Peyer's patch (tissue), 4 donors: ENCODE measurements around the gene STT3B. TPM values are rescaled to one million over a fixed set of nuclear protein-coding genes. Genes with fewer than 3 reads are reported as not detected.

ENCODE experiments used
- DNase-seq, 3 donors: peaks; one replicate each; pipeline ENCODE4 v3.0.0-alpha.2; 2017 to 2019
- H3K27ac ChIP-seq, 4 donors: fragments of 200-600 bp; sonication (generic); one replicate each; pipeline ENCODE4 v1.5.1; 2016 to 2019
- H3K27me3 ChIP-seq, 2 donors: fragments of 200-600 bp; sonication (generic); one replicate each; pipeline ENCODE4 v1.5.1; 2019
- H3K36me3 ChIP-seq, 3 donors: fragments of 200-600 bp; sonication (generic); one replicate each; pipeline ENCODE4 v1.5.1; 2016 to 2019
- H3K4me1 ChIP-seq, 4 donors: fragments of 200-600 bp; sonication (generic); one replicate each; pipeline ENCODE4 v1.5.1; 2016 to 2019
- H3K4me3 ChIP-seq, 4 donors: fragments of 200-600 bp; sonication (generic); 1 replicate in 3 of 4; 2 replicates in 1 of 4; pipeline ENCODE4 v1.5.1; 2016 to 2019; ENCODE audit warnings: mild to moderate bottlenecking in 1 of 4
- H3K9me3 ChIP-seq, 4 donors: fragments of 200-600 bp; sonication (generic); one replicate each; pipeline ENCODE4 v1.5.1; 2016 to 2019; ENCODE audit warnings: mild to moderate bottlenecking in 1 of 4
- POLR2A ChIP-seq, 2 donors: fragments of 450-650 bp; IDR thresholded peaks; one replicate each; pipeline ENCODE4 v1.5.1; 2017; ENCODE audit warnings: antibody characterized with exemption in 2 of 2, mild to moderate bottlenecking in 2 of 2, moderate library complexity in 2 of 2
- total RNA-seq, 4 donors: library from RNA; depleted of rRNA; stranded (reverse); fragments of >200 nt; gene quantifications; one replicate each; pipeline ENCODE4 v1.1.0, GENCODE V29; 2016
- TF ChIP-seq, protein P1 (sequence below), 6 experiments: fragments of 450-650 bp in 4 of 6; fragments of 200-600 bp in 2 of 6; sonication (generic) in 1 of 6; IDR thresholded peaks; one replicate each; pipeline ENCODE4 v1.5.1; 2017 to 2019; ENCODE audit warnings: antibody characterized with exemption in 6 of 6, mild to moderate bottlenecking in 3 of 6, moderate library complexity in 1 of 6

STT3B gene
- total RNA-seq, 4 donors from 2014 or later, result 83.9 to 179 (median 144) TPM

DNA sequence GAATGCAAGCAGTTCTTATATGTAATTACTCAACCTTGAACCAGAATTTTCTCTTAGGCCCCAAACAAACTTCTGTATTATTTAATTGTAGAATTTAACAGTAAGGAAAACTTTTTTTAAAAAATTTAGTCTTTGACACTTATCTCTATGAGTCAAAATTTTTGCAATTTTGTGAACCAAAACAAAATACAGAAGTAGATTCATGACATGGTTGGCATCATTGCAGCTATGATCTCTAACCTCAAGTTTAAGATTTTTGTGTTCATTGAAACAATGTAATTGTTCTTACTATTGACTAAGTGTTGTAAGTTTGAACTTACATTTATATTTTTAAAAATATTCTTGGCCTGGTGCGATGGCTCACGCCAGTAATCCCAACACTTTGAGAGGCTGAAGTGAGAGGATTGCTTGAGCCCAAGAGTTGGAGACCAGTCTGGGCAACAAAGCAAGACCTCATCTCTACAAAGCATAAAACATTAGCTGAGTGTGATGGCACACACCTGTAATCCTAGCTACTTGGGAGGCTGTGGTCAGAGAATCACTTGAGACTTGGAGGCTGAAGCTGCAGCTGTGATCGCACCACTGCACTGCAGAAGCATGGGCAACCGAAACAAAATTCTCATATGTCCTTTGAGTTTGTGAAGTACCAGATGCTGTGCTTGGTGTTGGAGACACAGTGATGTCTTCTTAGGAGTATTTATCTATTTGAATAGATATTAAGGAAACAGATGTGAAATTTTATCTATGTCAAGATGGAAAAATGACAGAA, 39.7 kb downstream of the STT3B start:
- H3K27ac ChIP-seq, result no peak overlapping the region
- H3K27me3 ChIP-seq, result no peaks in the 10 kb centered on the region
- H3K4me1 ChIP-seq, result peaks cover 0 to 9% (median 0%) of the 10 kb centered on the region in 4 donors
- H3K4me3 ChIP-seq, result no peak overlapping the region
- TF ChIP-seq POLR2A (IDR thresholded peaks at IDR 0.05), result no peak
- TF ChIP-seq, protein P1, sequence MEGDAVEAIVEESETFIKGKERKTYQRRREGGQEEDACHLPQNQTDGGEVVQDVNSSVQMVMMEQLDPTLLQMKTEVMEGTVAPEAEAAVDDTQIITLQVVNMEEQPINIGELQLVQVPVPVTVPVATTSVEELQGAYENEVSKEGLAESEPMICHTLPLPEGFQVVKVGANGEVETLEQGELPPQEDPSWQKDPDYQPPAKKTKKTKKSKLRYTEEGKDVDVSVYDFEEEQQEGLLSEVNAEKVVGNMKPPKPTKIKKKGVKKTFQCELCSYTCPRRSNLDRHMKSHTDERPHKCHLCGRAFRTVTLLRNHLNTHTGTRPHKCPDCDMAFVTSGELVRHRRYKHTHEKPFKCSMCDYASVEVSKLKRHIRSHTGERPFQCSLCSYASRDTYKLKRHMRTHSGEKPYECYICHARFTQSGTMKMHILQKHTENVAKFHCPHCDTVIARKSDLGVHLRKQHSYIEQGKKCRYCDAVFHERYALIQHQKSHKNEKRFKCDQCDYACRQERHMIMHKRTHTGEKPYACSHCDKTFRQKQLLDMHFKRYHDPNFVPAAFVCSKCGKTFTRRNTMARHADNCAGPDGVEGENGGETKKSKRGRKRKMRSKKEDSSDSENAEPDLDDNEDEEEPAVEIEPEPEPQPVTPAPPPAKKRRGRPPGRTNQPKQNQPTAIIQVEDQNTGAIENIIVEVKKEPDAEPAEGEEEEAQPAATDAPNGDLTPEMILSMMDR (IDR thresholded peaks at IDR 0.05), result no peak
- H3K36me3 ChIP-seq, result no peaks in the 10 kb centered on the region
- no peaks in the 10 kb centered on the region for H3K9me3 ChIP-seq
- DNase-seq, result no peak

DNA sequence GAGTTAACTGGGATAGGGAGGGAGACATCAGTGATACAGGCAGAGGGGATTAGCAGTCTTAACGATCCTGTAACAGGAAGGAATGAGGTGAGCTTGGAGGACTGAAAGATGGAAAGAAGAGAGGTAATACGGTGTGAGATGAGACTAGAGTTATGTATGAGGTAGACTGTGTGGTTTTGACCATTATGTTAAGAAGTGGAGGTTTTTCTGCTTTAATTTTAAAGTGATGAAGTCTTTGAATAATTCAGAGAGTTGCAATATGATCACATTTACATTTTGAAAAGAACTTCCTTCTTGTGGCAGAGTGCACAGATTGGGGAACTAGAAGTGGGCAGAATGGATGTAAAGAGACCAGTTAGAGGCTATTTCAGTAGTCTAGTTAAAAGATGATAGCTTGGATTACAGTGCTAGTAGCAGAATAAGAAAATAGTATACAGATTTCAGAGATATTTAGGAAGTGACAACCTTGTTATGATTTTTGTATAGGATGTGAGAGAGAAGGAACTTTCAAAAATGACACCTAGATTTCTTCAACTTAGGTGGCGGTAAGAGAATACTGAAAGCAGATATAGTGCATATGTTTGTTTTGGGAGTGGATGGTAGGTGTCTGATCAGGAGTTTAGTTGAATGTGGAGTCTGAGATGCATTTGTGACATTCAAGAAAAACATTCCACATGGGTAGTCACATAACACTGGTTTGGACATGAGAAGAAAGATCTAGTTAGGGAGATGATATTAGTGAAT, 40.5 kb downstream of the STT3B start:
- Histone ChIP-seq H3K27ac (no peak overlapping the region), H3K36me3 (no peaks in the 10 kb centered on the region), H3K9me3 (no peaks in the 10 kb centered on the region), H3K27me3 (no peaks in the 10 kb centered on the region), H3K4me3 (no peak overlapping the region), H3K4me1 (peaks cover 0 to 9% (median 0%) of the 10 kb centered on the region in 4 donors)
- DNase-seq, result no peak
- no peak for TF ChIP-seq POLR2A (IDR thresholded peaks at IDR 0.05)
- TF ChIP-seq, protein P1 (IDR thresholded peaks at IDR 0.05), result no peak

- TF ChIP-seq, protein P1 (IDR thresholded peaks at IDR 0.05), result no peak
- TF ChIP-seq POLR2A (IDR thresholded peaks at IDR 0.05), result no peak
- no peak for DNase-seq
- no peak overlapping the region for H3K4me3 ChIP-seq
- no peak overlapping the region for H3K27ac ChIP-seq
- no peaks in the 10 kb centered on the region for H3K27me3 ChIP-seq
- no peaks in the 10 kb centered on the region for H3K36me3 ChIP-seq
- H3K9me3 ChIP-seq, result no peaks in the 10 kb centered on the region
- H3K4me1 ChIP-seq, result peaks cover 0 to 9% (median 4%) of the 10 kb centered on the region in 4 donors
Measured at GRCh38 chr3:31575448-31575847, 42.7 kb downstream of the STT3B start.

- DNase-seq, result no peak
- H3K36me3 ChIP-seq, result no peaks in the 10 kb centered on the region
- no peak overlapping the region for H3K27ac ChIP-seq
- no peak for TF ChIP-seq POLR2A (IDR thresholded peaks at IDR 0.05)
- TF ChIP-seq, protein P1 (IDR thresholded peaks at IDR 0.05), result no peak
- no peaks in the 10 kb centered on the region for H3K27me3 ChIP-seq
- H3K4me1 ChIP-seq, result peaks cover 0 to 10% (median 5%) of the 10 kb centered on the region in 4 donors
- no peaks in the 10 kb centered on the region for H3K9me3 ChIP-seq
- H3K4me3 ChIP-seq, result no peak overlapping the region
Measured at GRCh38 chr3:31576521-31576920, 43.8 kb downstream of the STT3B start.

GRCh38 chr3:31577232-31577631, 44.5 kb downstream of the STT3B start:
- H3K4me1 ChIP-seq, result peaks cover 0 to 10% (median 5%) of the 10 kb centered on the region in 4 donors
- TF ChIP-seq, protein P1 (IDR thresholded peaks at IDR 0.05), result no peak
- TF ChIP-seq POLR2A (IDR thresholded peaks at IDR 0.05), result no peak

More at GRCh38 chr3:31577232-31577631, 44.5 kb downstream of the STT3B start:
- no peaks in the 10 kb centered on the region for H3K36me3 ChIP-seq
- no peak overlapping the region for H3K4me3 ChIP-seq
- no peaks in the 10 kb centered on the region for H3K9me3 ChIP-seq
- no peak overlapping the region for H3K27ac ChIP-seq
- no peaks in the 10 kb centered on the region for H3K27me3 ChIP-seq
- no peak for DNase-seq
